ENCODE results near the gene CEP135.
A peak's percentile ranks its signal among the peaks of the same experiment; 100 is the strongest.

CEP135 gene, protein sequence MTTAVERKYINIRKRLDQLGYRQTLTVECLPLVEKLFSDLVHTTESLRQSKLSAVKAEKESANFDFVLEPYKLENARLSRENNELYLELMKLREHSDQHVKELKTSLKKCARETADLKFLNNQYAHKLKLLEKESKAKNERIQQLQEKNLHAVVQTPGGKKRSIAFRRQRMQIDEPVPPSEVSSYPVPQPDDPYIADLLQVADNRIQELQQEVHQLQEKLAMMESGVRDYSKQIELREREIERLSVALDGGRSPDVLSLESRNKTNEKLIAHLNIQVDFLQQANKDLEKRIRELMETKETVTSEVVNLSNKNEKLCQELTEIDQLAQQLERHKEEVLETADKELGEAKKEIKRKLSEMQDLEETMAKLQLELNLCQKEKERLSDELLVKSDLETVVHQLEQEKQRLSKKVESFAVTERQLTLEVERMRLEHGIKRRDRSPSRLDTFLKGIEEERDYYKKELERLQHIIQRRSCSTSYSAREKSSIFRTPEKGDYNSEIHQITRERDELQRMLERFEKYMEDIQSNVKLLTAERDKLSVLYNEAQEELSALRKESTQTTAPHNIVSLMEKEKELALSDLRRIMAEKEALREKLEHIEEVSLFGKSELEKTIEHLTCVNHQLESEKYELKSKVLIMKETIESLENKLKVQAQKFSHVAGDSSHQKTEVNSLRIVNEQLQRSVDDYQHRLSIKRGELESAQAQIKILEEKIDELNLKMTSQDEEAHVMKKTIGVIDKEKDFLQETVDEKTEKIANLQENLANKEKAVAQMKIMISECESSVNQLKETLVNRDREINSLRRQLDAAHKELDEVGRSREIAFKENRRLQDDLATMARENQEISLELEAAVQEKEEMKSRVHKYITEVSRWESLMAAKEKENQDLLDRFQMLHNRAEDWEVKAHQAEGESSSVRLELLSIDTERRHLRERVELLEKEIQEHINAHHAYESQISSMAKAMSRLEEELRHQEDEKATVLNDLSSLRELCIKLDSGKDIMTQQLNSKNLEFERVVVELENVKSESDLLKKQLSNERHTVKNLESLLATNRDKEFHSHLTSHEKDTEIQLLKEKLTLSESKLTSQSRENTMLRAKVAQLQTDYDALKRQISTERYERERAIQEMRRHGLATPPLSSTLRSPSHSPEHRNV

DNA sequence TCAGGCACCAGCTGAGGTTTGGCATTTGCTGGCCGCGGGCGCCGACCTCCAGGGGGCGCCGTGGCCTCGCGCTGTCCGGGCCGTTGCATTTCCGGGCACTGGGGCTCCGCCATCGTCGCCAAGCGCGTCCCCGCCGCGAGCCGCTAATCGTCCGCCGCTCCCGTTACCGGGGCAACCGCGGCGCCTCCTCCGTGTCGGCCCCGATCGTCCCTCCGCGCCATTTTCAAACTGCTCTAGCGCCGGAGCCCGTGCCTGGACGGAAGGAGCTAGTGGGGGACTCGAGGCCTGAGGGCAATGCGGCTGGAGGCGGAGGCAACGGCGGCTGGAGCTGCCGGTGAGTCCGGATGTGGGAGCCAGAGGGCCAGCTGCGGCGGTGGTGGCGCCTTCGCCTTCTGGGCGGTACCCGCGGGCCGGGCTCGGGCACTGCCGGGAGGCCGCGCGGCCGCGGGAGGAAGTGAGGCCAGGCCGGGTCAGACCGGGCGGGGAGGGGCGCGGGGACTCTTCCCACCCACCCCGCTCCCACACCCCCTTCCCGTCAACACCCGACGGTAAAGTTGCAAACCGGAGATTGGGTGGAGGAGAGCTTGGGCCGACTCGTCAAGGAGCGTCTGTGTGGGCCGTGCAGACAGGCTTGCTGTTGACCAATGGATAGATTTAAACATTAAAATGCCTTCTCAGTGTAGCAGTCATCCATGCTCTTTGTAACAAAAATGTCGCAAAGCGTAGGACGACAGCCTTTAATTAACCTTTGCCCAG is at the start of gene CEP135:
TSS of gene CEP135 (plus strand) at position 220 of the 756 bp plus-strand sequence. CDS start 3,186 bp downstream, outside the sequence.
- peak; percentile 95 for DNase-seq (ENCODE audit: low read depth, low spot score)
- in situ Hi-C loops (cut with HindIII; ENCODE audit: low sequenced_read_pairs), result no loop called here
- peak within 1 kb of the TSS; percentile 54 for H3K4me3 ChIP-seq (ENCODE audit: low read depth, low read length)
- TF ChIP-seq, protein P1, sequence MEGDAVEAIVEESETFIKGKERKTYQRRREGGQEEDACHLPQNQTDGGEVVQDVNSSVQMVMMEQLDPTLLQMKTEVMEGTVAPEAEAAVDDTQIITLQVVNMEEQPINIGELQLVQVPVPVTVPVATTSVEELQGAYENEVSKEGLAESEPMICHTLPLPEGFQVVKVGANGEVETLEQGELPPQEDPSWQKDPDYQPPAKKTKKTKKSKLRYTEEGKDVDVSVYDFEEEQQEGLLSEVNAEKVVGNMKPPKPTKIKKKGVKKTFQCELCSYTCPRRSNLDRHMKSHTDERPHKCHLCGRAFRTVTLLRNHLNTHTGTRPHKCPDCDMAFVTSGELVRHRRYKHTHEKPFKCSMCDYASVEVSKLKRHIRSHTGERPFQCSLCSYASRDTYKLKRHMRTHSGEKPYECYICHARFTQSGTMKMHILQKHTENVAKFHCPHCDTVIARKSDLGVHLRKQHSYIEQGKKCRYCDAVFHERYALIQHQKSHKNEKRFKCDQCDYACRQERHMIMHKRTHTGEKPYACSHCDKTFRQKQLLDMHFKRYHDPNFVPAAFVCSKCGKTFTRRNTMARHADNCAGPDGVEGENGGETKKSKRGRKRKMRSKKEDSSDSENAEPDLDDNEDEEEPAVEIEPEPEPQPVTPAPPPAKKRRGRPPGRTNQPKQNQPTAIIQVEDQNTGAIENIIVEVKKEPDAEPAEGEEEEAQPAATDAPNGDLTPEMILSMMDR (IDR thresholded peaks at IDR 0.05; ENCODE audit: low read depth, low read length), result peak; percentile 88

DNA sequence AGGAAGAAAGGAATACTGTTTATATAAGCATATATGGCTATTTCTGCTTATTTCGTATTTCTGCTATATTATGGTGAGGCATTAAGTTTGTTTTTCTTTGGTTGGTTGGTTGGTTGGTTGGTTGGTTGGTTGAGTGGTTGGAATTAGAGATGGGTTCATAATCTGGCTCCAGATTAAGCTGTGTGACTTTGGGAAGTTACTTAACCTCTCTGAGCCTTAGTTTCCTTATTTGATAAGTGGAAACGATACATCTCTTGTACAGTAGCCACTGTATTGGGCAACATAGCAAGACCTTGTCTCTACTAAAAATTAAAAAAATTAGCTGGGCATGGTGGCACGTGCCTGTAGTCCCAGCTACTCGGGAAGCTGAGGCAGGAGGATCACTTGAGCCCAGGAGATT is 46.1 kb upstream of the CEP135 start:
- no peak overlapping the region for H3K4me3 ChIP-seq (ENCODE audit: low read depth, low read length)
- DNase-seq (ENCODE audit: low read depth, low spot score), result no peak
- in situ Hi-C loops (cut with HindIII; ENCODE audit: low sequenced_read_pairs), result no loop called here
- TF ChIP-seq, protein P1 (IDR thresholded peaks at IDR 0.05; ENCODE audit: low read depth, low read length), result no peak

DNA sequence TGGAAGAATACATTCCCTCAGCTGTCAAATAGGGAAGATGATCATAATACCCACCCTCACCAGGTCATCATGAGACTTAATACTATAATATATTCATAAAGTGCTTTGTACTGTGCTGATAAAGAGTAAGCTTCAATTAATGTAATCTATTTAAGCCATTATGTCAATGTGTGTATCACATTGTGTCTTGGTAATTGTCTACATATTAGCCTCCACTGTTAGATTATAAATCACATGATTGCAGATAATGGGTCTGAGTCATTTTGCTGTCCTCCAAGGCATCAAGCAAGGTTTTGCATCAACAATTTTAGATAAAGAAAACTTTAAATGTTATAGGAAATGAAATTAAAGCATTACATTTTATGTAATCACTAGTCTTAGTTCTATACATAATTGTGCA is 45.2 kb upstream of the CEP135 start:
- DNase-seq (ENCODE audit: low read depth, low spot score), result no peak
- in situ Hi-C loops (cut with HindIII; ENCODE audit: low sequenced_read_pairs), result no loop called here
- TF ChIP-seq, protein P1 (IDR thresholded peaks at IDR 0.05; ENCODE audit: low read depth, low read length), result no peak
- H3K4me3 ChIP-seq (ENCODE audit: low read depth, low read length), result no peak overlapping the region

DNA sequence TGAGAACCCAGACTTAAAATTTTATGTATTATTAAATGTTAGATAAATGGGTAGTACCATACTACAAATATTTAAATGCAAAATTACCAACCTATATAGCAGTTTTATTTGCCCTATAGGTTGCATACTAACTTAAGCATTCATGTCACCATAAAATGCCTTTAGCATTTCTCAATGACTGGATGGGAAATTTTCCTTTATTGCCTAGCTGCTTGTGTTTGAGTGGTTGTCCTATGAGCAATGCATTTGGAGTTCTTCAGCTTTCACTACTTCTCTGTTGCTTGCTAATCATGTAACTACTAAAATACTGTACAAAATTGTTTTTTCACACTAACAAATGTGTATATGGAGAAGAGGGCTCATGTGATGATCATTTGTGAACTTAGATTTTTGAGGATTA is 44.2 kb upstream of the CEP135 start:
- in situ Hi-C loops (cut with HindIII; ENCODE audit: low sequenced_read_pairs), result no loop called here
- no peak for DNase-seq (ENCODE audit: low read depth, low spot score)
- TF ChIP-seq, protein P1 (IDR thresholded peaks at IDR 0.05; ENCODE audit: low read depth, low read length), result no peak
- no peak overlapping the region for H3K4me3 ChIP-seq (ENCODE audit: low read depth, low read length)

DNA sequence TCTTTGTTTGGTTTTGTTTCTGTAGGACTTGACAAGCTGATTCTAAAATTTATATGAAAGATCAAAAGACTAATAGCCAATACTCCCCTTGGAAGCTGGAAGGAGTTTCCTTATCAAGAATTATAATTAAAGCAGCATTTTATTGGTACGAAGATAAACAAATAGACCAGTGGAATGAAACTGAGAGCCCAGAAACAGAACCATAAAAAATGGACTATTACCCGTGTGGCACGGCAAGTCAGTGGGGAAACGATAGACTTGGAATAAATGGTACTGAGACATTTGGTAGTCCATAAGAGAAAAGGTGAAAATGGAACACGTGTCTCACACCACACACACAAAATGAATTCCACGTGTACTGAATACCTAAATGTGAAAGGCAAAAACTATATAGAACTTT is 42.4 kb upstream of the CEP135 start:
- DNase-seq (ENCODE audit: low read depth, low spot score), result no peak
- TF ChIP-seq, protein P1 (IDR thresholded peaks at IDR 0.05; ENCODE audit: low read depth, low read length), result no peak
- in situ Hi-C loops (cut with HindIII; ENCODE audit: low sequenced_read_pairs), result no loop called here

DNA sequence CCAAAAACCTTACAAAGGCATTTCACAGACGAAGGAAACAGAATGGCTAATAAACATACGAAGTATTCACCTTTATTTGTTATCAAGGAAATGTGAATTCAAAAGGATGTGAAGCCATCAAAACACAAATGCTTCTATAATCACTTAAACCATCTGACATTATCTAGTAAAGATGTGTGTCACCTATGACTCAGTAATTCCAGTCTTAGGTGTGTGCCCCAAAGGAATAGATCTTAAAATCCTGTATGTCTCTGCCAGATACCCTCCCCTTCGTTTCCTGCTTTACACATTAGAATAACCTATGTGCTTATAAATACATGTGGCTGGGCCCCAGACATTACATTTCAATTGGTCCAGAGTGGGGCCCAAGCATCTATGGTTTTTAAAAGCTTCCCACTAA is 41.8 kb upstream of the CEP135 start:
- TF ChIP-seq, protein P1 (IDR thresholded peaks at IDR 0.05; ENCODE audit: low read depth, low read length), result no peak
- H3K4me3 ChIP-seq (ENCODE audit: low read depth, low read length), result no peak overlapping the region
- in situ Hi-C loops (cut with HindIII; ENCODE audit: low sequenced_read_pairs), result no loop called here
- DNase-seq (ENCODE audit: low read depth, low spot score), result no peak

More for the DNA sequence above, 42.4 kb upstream of the CEP135 start:
- no peak overlapping the region for H3K4me3 ChIP-seq (ENCODE audit: low read depth, low read length)

Data from astrocyte of the spinal cord (primary cell).